GM21423 (cell line): ENCODE measurements around the gene PKLR.
"Not testable (repeated sequence)": the region's sequence is repeated elsewhere in the genome, so short reads cannot be mapped to it uniquely, and the experiment has no call there.

Source experiments
- ATAC-seq: cut with Tn5 transposase; IDR thresholded peaks from one replicate; pipeline ENCODE4 v1.9.1; 2021; ENCODE audit warnings: mild to moderate bottlenecking, moderate library complexity; ENCODE audit not compliant: unreplicated experiment

Gene PKLR

GRCh38 chr1:155318082-155318481 lies 16.8 kb upstream of the PKLR start:
- no peak for ATAC-seq

- no peak for ATAC-seq
These were observed 15.7 kb upstream of the PKLR start for GRCh38 chr1:155316922-155317321.

- no peak for ATAC-seq
These were observed 12.0 kb upstream of the PKLR start for GRCh38 chr1:155313261-155313660.

- ATAC-seq, result no peak
These were observed 8.3 kb upstream of the PKLR start for GRCh38 chr1:155309423-155310021.

- peak; percentile 93 for ATAC-seq
These were observed 7.5 kb upstream of the PKLR start, which contains the start of gene FDPS for GRCh38 chr1:155308493-155309422. TSS of gene FDPS (plus strand) at chr1:155308866. CDS start at chr1:155309790, 924 bp downstream.

- no peak for ATAC-seq
These were observed 6.1 kb upstream of the PKLR start for GRCh38 chr1:155307247-155307740.

GRCh38 chr1:155305881-155306391 lies 4.7 kb upstream of the PKLR start:
- no peak for ATAC-seq

- ATAC-seq, result no peak
These were observed 3.4 kb upstream of the PKLR start for GRCh38 chr1:155304558-155305063.

- ATAC-seq, result no peak
These were observed 497 bp downstream of the PKLR start for GRCh38 chr1:155300553-155301329.

GRCh38 chr1:155300024-155300423 lies 1.2 kb downstream of the PKLR start:
- no peak for ATAC-seq

- ATAC-seq, result no peak
These were observed 3.9 kb downstream of the PKLR start for GRCh38 chr1:155297384-155297783.

GRCh38 chr1:155296661-155297060 lies 4.6 kb downstream of the PKLR start:
- no peak for ATAC-seq

GRCh38 chr1:155295942-155296267 lies 5.3 kb downstream of the PKLR start:
- ATAC-seq, result no peak

GRCh38 chr1:155295183-155295941 lies 5.9 kb downstream of the PKLR start:
- ATAC-seq, result no peak

GRCh38 chr1:155294520-155295182 lies 6.6 kb downstream of the PKLR start:
- ATAC-seq, result no peak

GRCh38 chr1:155293086-155293749 lies 8.0 kb downstream of the PKLR start:
- no peak for ATAC-seq

GRCh38 chr1:155291006-155291405 lies 10.2 kb downstream of the PKLR start:
- not testable (repeated sequence) for ATAC-seq

GRCh38 chr1:155287987-155288543 lies 13.2 kb downstream of the PKLR start:
- ATAC-seq, result no peak

GRCh38 chr1:155286544-155286943 lies 14.7 kb downstream of the PKLR start:
- ATAC-seq, result no peak
